Gastrocnemius medialis (tissue), 4 donors: Measurements from ENCODE around the gene UBQLN4. TPM values are rescaled to one million over a fixed set of nuclear protein-coding genes. Genes with fewer than 3 reads are reported as not detected.

Experiments
- ATAC-seq, 2 donors: fragments of 150-250 bp; one replicate each; pipeline ENCODE4 v1.9.1; 2016
- DNase-seq, 2 donors: peaks; one replicate each; pipeline ENCODE4 v3.0.0-alpha.2; 2019
- H3K27ac ChIP-seq, 4 donors: fragments of 200-600 bp; sonication (generic); 1 replicate in 1 of 4; 2 replicates in 3 of 4; pipeline ENCODE4 v1.5.1; 2016 to 2018; ENCODE audit warnings: mild to moderate bottlenecking in 2 of 4, moderate library complexity in 1 of 4
- H3K27me3 ChIP-seq, 3 donors: fragments of 200-600 bp; sonication (generic) in 2 of 3; 1 replicate in 1 of 3; 2 replicates in 2 of 3; pipeline versions ENCODE4 v1.5.1 to v1.6.0; 2016 to 2019; ENCODE audit warnings: mild to moderate bottlenecking in 1 of 3, moderate library complexity in 1 of 3
- H3K36me3 ChIP-seq, 2 donors: fragments of 200-600 bp; sonication (generic) in 1 of 2; one replicate each; pipeline ENCODE4 v1.5.1; 2017 to 2018
- H3K4me1 ChIP-seq, 2 donors: fragments of 200-600 bp; sonication (generic) in 1 of 2; one replicate each; pipeline ENCODE4 v1.5.1; 2016 to 2017; ENCODE audit warnings: mild to moderate bottlenecking in 2 of 2
- H3K4me3 ChIP-seq, 4 donors: fragments of 200-600 bp; sonication (generic) in 3 of 4; 1 replicate in 1 of 4; 2 replicates in 3 of 4; pipeline ENCODE4 v1.5.1; 2016 to 2019; ENCODE audit warnings: mild to moderate bottlenecking in 2 of 4
- H3K9me3 ChIP-seq, 3 donors: fragments of 200-600 bp; sonication (generic) in 2 of 3; 1 replicate in 1 of 3; 2 replicates in 2 of 3; pipeline ENCODE4 v1.5.1; 2016 to 2019
- CTCF ChIP-seq, 5 experiments: fragments of 450-650 bp in 3 of 5; fragments of 200-600 bp in 2 of 5; sonication (generic) in 2 of 5; IDR thresholded peaks in 4 of 5; conservative IDR thresholded peaks in 1 of 5; 1 replicate in 4 of 5; 2 replicates in 1 of 5; pipeline ENCODE4 v1.5.1; 2016 to 2019; ENCODE audit warnings: antibody characterized with exemption in 5 of 5, mild to moderate bottlenecking in 3 of 5, moderate library complexity in 3 of 5
- POLR2A ChIP-seq, 2 donors: fragments of 450-650 bp; IDR thresholded peaks; one replicate each; pipeline ENCODE4 v1.6.1; 2017; ENCODE audit warnings: antibody characterized with exemption in 2 of 2, mild to moderate bottlenecking in 2 of 2, moderate library complexity in 2 of 2
- in situ Hi-C, 4 donors: fragments of 200-750 bp; cut with MboI; loops; one replicate each; pipeline versions ENCODE4 v1.15.0 to v1.8.0; 2017; ENCODE audit warnings: low sequenced_read_pairs in 4 of 4
- intact Hi-C: fragments of 100-400 bp; cut with DNase I; formaldehyde crosslinking; loops from one replicate; pipeline ENCODE4 v1.15.1; 2023; ENCODE audit warnings: low total_unique reads
- total RNA-seq, 4 donors: library from RNA; depleted of rRNA; stranded (reverse); fragments of >200 nt; gene quantifications; one replicate each; pipeline versions ENCODE4 v1.1.0 to v1.2.3, GENCODE V29; 2016

Gene UBQLN4
- total RNA-seq, 4 donors from 2014 or later: 42.3 to 60.1 (median 46.0) TPM

GRCh38 chr1:156002188-156002911 lies 51.2 kb downstream of the UBQLN4 start:
- in situ Hi-C loops (no loop called here), intact Hi-C loops (no loop called here)
- Histone ChIP-seq H3K27me3 (no peaks in the 10 kb centered on the region), H3K4me3 (no peak overlapping the region), H3K36me3 (no peaks in the 10 kb centered on the region), H3K9me3 (no peaks in the 10 kb centered on the region), H3K27ac (no peak overlapping the region), H3K4me1 (no peaks in the 10 kb centered on the region)
- no peak for ATAC-seq
- no peak for DNase-seq
- no peak for TF ChIP-seq CTCF (IDR thresholded peaks at IDR 0.05 in 4 of 5, conservative IDR thresholded peaks at IDR 0.05 in 1 of 5)
- TF ChIP-seq POLR2A (IDR thresholded peaks at IDR 0.05): no peak

GRCh38 chr1:156001662-156002171 lies 51.9 kb downstream of the UBQLN4 start:
- H3K27me3 ChIP-seq: no peaks in the 10 kb centered on the region
- no peak for DNase-seq
- no peak for ATAC-seq
- TF ChIP-seq POLR2A (IDR thresholded peaks at IDR 0.05): no peak
- no peak for TF ChIP-seq CTCF (IDR thresholded peaks at IDR 0.05 in 4 of 5, conservative IDR thresholded peaks at IDR 0.05 in 1 of 5)
- intact Hi-C loops (no loop called here), in situ Hi-C loops (no loop called here)
- H3K4me1 ChIP-seq: no peaks in the 10 kb centered on the region
- H3K4me3 ChIP-seq: no peak overlapping the region
- H3K9me3 ChIP-seq: no peaks in the 10 kb centered on the region
- H3K36me3 ChIP-seq: no peaks in the 10 kb centered on the region
- H3K27ac ChIP-seq: no peak overlapping the region

- TF ChIP-seq POLR2A (IDR thresholded peaks at IDR 0.05): no peak
- no peak for TF ChIP-seq CTCF (IDR thresholded peaks at IDR 0.05 in 4 of 5, conservative IDR thresholded peaks at IDR 0.05 in 1 of 5)
- DNase-seq: no peak
- ATAC-seq: no peak
- in situ Hi-C loops: no loop called here
- no peak overlapping the region for H3K27ac ChIP-seq
- H3K4me1 ChIP-seq: no peaks in the 10 kb centered on the region
- no peaks in the 10 kb centered on the region for H3K27me3 ChIP-seq
- intact Hi-C loops: no loop called here
- H3K36me3 ChIP-seq: no peaks in the 10 kb centered on the region
- H3K4me3 ChIP-seq: no peak overlapping the region
- H3K9me3 ChIP-seq: no peaks in the 10 kb centered on the region
These were observed 52.5 kb downstream of the UBQLN4 start for GRCh38 chr1:156001021-156001661.

- no peak for TF ChIP-seq CTCF (IDR thresholded peaks at IDR 0.05 in 4 of 5, conservative IDR thresholded peaks at IDR 0.05 in 1 of 5)
- no peak for TF ChIP-seq POLR2A (IDR thresholded peaks at IDR 0.05)
- intact Hi-C loops: no loop called here
- Histone ChIP-seq H3K4me3 (no peak overlapping the region), H3K9me3 (no peaks in the 10 kb centered on the region), H3K27me3 (no peaks in the 10 kb centered on the region), H3K4me1 (no peaks in the 10 kb centered on the region), H3K36me3 (no peaks in the 10 kb centered on the region), H3K27ac (no peak overlapping the region)
- in situ Hi-C loops: no loop called here
- ATAC-seq (no peak), DNase-seq (no peak)
These were observed 53.6 kb downstream of the UBQLN4 start for GRCh38 chr1:155999964-156000363.
